ENCODE measurements around the gene SEC11C. TPM values are rescaled to one million over a fixed set of nuclear protein-coding genes. Genes with fewer than 3 reads are reported as not detected.

SEC11C gene
- total and polyA plus RNA-seq, 2 of the 13 experiments (the other 11 are each of a cell fraction or from before 2014, with no cell fraction given), result 71.9 to 297 TPM

GRCh38 chr18:59200787-59201186, 61.1 kb downstream of the SEC11C start (continued):
- TF ChIP-seq MBNL3 (CRISPR knock-in tag; conservative IDR thresholded peaks at IDR 0.05), result no peak

GRCh38 chr18:59202258-59202820, 62.7 kb downstream of the SEC11C start:
- ChIA-PET POLR2A (no interaction called here), CTCF (ENCODE audit: low intra/inter-chr PET ratio, low total read pairs) (no interaction called here)
- in situ Hi-C loops (cut with HindIII; ENCODE audit: extremely low pct_ligation_motif_present, low pct_unique_long_range_greater_than_20kb) (no loop called here), intact Hi-C loops (cut with micrococcal nuclease; ENCODE audit: unreplicated experiment) (no loop called here)
- TF ChIP-seq MAZ (IDR thresholded peaks at IDR 0.05; ENCODE audit: borderline replicate concordance, low read depth, low read length) (no peak), MAZ (CRISPR knock-in tag; IDR thresholded peaks at IDR 0.05; ENCODE audit: low read depth) (no peak), FOXO4 (CRISPR knock-in tag; conservative IDR thresholded peaks at IDR 0.05) (no peak), ZNF710 (CRISPR knock-in tag; IDR thresholded peaks at IDR 0.05; ENCODE audit: borderline replicate concordance) (no peak), NBN (conservative IDR thresholded peaks at IDR 0.05) (no peak), FOXJ3 (CRISPR knock-in tag; IDR thresholded peaks at IDR 0.05; ENCODE audit: borderline replicate concordance) (no peak)
- H2AFZ ChIP-seq (ENCODE audit: low read length), result no peak overlapping the region
- H3K36me3 ChIP-seq (replicated peaks in 1 of 2; ENCODE audit: control insufficient read depth in 1 of 2, insufficient read depth in 2 of 2, low read length in 2 of 2), result no peaks in the 10 kb centered on the region
- no peaks in the 10 kb centered on the region for H3K9me3 ChIP-seq (ENCODE audit: low read length)
- H3K79me2 ChIP-seq (ENCODE audit: insufficient read depth, low read length), result no peaks in the 10 kb centered on the region
- H3K4me1 ChIP-seq (ENCODE audit: insufficient read depth, low read length), result no peaks in the 10 kb centered on the region
- no TSS peak for BruUV-seq (replicated peaks)
- no peak overlapping the region for H3K4me3 ChIP-seq (replicated peaks in 1 of 3; ENCODE audit: insufficient read depth in 1 of 3, low read depth in 2 of 3, low read length in 3 of 3)
- no peak overlapping the region for H3K9ac ChIP-seq (ENCODE audit: insufficient read depth, low read depth, low read length)
- H3K4me2 ChIP-seq (ENCODE audit: low read depth, low read length), result no peak overlapping the region
- ATAC-seq (no peak), FAIRE-seq (no peak), DNase-seq (ENCODE audit: low spot score) (no peak)
- no peak overlapping the region for H3K27ac ChIP-seq (ENCODE audit: extremely low read length, insufficient read depth, low read length)
- no peaks in the 10 kb centered on the region; a peak in 1 of 5 replicates for H3K27me3 ChIP-seq (ENCODE audit: control insufficient read depth in 1 of 2, insufficient read depth in 2 of 2, low read length in 2 of 2)
- H4K20me1 ChIP-seq (ENCODE audit: insufficient read depth, low read length), result no peaks in the 10 kb centered on the region
